GM12801 (cell line): Measurements from ENCODE around the gene MAN2A2.

Source experiments
- CTCF ChIP-seq: IDR thresholded peaks from one replicate; pipeline ENCODE4 v1.5.1; 2011; ENCODE audit warnings: control low read depth; ENCODE audit not compliant: insufficient read length; ENCODE audit errors: extremely low read depth

MAN2A2 gene

GRCh38 chr15:90866800-90867199 is 36.3 kb upstream of the MAN2A2 start:
- TF ChIP-seq CTCF: no peak

- TF ChIP-seq CTCF: no peak
These were observed 34.8 kb upstream of the MAN2A2 start, which contains the start of gene FURIN for GRCh38 chr15:90868261-90868689. FURIN (plus strand) TSS chr15:90868588; CDS start chr15:90875741, 7,153 bp downstream.

- no peak for TF ChIP-seq CTCF
These were observed 34.0 kb upstream of the MAN2A2 start for GRCh38 chr15:90869140-90869541.

- no peak for TF ChIP-seq CTCF
These were observed 33.3 kb upstream of the MAN2A2 start for GRCh38 chr15:90869601-90870353.

- TF ChIP-seq CTCF: no peak
These were observed 32.6 kb upstream of the MAN2A2 start for GRCh38 chr15:90870354-90871138.

GRCh38 chr15:90871139-90871715 is 31.9 kb upstream of the MAN2A2 start:
- TF ChIP-seq CTCF: no peak
